ENCODE data around the gene ASGR1.

DNA sequence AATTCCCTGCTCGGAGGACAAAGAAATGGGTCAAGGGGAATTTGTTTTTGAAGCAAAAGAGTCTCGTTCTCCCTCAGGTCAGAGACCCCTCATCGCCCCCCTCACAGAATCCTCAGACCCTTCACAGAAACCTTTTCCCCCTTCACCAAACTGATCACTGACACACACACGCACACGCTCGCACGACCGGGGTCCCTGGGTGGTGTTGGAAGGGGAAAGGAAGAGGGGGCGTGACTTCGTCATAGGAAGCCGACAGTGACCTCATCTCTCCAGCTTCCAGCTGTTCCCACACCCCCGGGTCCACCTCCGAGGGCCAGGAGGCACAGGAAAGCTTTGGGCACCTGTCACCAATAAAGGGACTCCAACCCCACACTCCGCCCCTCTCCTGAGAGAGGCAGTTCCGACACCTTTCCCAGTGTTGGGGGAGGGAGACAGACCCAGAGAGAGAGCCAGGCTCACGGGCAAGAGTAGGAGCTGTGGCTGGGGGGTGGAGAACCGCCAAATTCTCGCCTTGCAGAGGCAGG, 1.2 kb downstream of the ASGR1 start:
- TF ChIP-seq, protein P1, sequence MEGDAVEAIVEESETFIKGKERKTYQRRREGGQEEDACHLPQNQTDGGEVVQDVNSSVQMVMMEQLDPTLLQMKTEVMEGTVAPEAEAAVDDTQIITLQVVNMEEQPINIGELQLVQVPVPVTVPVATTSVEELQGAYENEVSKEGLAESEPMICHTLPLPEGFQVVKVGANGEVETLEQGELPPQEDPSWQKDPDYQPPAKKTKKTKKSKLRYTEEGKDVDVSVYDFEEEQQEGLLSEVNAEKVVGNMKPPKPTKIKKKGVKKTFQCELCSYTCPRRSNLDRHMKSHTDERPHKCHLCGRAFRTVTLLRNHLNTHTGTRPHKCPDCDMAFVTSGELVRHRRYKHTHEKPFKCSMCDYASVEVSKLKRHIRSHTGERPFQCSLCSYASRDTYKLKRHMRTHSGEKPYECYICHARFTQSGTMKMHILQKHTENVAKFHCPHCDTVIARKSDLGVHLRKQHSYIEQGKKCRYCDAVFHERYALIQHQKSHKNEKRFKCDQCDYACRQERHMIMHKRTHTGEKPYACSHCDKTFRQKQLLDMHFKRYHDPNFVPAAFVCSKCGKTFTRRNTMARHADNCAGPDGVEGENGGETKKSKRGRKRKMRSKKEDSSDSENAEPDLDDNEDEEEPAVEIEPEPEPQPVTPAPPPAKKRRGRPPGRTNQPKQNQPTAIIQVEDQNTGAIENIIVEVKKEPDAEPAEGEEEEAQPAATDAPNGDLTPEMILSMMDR (IDR thresholded peaks at IDR 0.05; ENCODE audit: low read depth, low read length): no peak
- TF ChIP-seq EZH2phosphoT487 (IDR thresholded peaks at IDR 0.05; ENCODE audit: low read depth): no peak
